RWPE2 (cell line): Measurements from ENCODE around the gene ZNF763.
"Not testable (repeated sequence)": the region's sequence is repeated elsewhere in the genome, so short reads cannot be mapped to it uniquely, and the experiment has no call there.

Source experiments
- ATAC-seq: fragments of 200-7000 bp; cut with Tn5 transposase; 3 replicates; pipeline ENCODE4 v1.9.1; 2021; ENCODE audit warnings: low read depth
- DNase-seq: peaks from one replicate; pipeline ENCODE4 v3.0.0-alpha.2; 2020; ENCODE audit warnings: low spot score
- H3K27ac ChIP-seq: fragments of 450-650 bp; 2 replicates; pipeline ENCODE4 v1.5.1; 2017; ENCODE audit warnings: mild to moderate bottlenecking; ENCODE audit not compliant: poor library complexity, severe bottlenecking
- H3K27me3 ChIP-seq: fragments of 250-450 bp; sonication (Bioruptor Pico); 2 replicates; pipeline ENCODE4 v1.5.1; 2021; ENCODE audit warnings: mild to moderate bottlenecking, moderate library complexity; ENCODE audit not compliant: insufficient read depth, poor library complexity, severe bottlenecking
- H3K36me3 ChIP-seq: fragments of 250-450 bp; sonication (Bioruptor Pico); 2 replicates; pipeline ENCODE4 v1.5.1; 2020; ENCODE audit warnings: low read depth, mild to moderate bottlenecking, moderate library complexity
- H3K4me1 ChIP-seq: fragments of 250-450 bp; sonication (Bioruptor Pico); 2 replicates; pipeline ENCODE4 v1.5.1; 2021; ENCODE audit warnings: mild to moderate bottlenecking, moderate library complexity; ENCODE audit not compliant: insufficient read depth, poor library complexity, severe bottlenecking
- H3K4me3 ChIP-seq: fragments of 250-450 bp; sonication (Bioruptor Pico); 2 replicates; pipeline ENCODE4 v1.5.1; 2021; ENCODE audit warnings: mild to moderate bottlenecking, moderate library complexity; ENCODE audit not compliant: severe bottlenecking
- H3K9me3 ChIP-seq: fragments of 250-450 bp; sonication (Bioruptor Pico); 2 replicates; pipeline ENCODE4 v1.5.1; 2021; ENCODE audit warnings: mild to moderate bottlenecking, moderate library complexity; ENCODE audit not compliant: severe bottlenecking
- TF ChIP-seq, protein P1 (sequence below): fragments of 450-650 bp; IDR thresholded peaks from one replicate; pipeline ENCODE4 v1.5.1; 2017; ENCODE audit warnings: mild to moderate bottlenecking, moderate library complexity; ENCODE audit not compliant: poor library complexity, severe bottlenecking

ZNF763 gene

DNA sequence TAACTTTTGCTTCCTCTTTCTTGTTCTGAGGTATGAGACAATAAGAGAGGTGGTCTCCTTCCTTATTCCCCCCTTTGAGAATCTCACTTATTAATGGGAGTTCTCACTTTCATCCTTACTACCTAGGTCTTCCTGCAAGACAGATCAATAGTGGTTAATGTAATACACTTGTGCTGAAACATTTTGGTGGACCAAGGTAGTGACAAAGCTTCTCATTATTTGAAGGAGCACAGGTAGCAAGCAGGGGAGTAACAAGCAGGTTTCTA is 22.1 kb upstream of the ZNF763 start:
- no peak for DNase-seq
- peaks cover 46% of the 10 kb centered on the region for H3K9me3 ChIP-seq
- H3K36me3 ChIP-seq: peaks cover 59% of the 10 kb centered on the region
- H3K4me1 ChIP-seq: no peaks in the 10 kb centered on the region
- ATAC-seq: no peak
- H3K27me3 ChIP-seq: no peaks in the 10 kb centered on the region
- TF ChIP-seq, protein P1, sequence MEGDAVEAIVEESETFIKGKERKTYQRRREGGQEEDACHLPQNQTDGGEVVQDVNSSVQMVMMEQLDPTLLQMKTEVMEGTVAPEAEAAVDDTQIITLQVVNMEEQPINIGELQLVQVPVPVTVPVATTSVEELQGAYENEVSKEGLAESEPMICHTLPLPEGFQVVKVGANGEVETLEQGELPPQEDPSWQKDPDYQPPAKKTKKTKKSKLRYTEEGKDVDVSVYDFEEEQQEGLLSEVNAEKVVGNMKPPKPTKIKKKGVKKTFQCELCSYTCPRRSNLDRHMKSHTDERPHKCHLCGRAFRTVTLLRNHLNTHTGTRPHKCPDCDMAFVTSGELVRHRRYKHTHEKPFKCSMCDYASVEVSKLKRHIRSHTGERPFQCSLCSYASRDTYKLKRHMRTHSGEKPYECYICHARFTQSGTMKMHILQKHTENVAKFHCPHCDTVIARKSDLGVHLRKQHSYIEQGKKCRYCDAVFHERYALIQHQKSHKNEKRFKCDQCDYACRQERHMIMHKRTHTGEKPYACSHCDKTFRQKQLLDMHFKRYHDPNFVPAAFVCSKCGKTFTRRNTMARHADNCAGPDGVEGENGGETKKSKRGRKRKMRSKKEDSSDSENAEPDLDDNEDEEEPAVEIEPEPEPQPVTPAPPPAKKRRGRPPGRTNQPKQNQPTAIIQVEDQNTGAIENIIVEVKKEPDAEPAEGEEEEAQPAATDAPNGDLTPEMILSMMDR: no peak
- H3K27ac ChIP-seq: no peak overlapping the region
- no peak overlapping the region for H3K4me3 ChIP-seq

DNA sequence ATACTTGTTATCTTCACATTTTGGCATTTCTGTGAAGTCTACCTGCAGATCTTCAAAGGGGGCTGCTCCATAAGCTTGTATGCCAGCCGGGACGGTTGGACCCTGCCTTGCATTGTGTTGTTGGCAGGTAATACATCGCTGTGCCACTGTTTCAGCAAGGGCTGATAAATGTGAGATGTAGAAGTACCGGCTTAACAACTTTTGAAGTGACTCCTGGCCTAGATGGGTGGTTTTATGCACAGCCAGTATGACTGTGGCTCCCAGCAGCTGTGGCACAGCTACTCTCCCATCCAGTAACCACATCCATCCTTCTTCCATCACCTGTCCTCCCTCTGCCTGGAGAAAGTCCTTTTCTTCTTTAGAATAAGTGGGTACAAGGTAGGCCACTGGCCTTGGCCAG is 20.2 kb upstream of the ZNF763 start:
- peaks cover 51% of the 10 kb centered on the region for H3K9me3 ChIP-seq
- H3K36me3 ChIP-seq: peaks cover 71% of the 10 kb centered on the region
- H3K4me3 ChIP-seq: no peak overlapping the region
- DNase-seq (no peak), ATAC-seq (no peak)
- TF ChIP-seq, protein P1: no peak
- no peaks in the 10 kb centered on the region for H3K4me1 ChIP-seq
- H3K27me3 ChIP-seq: no peaks in the 10 kb centered on the region
- H3K27ac ChIP-seq: no peak overlapping the region

GRCh38 chr19:11948646-11949045 is 16.2 kb upstream of the ZNF763 start:
- TF ChIP-seq, protein P1: no peak
- DNase-seq (no peak), ATAC-seq (no peak)
- Histone ChIP-seq H3K36me3 (peaks cover 65% of the 10 kb centered on the region), H3K27me3 (no peaks in the 10 kb centered on the region), H3K9me3 (peaks cover 57% of the 10 kb centered on the region), H3K4me1 (no peaks in the 10 kb centered on the region), H3K4me3 (no peak overlapping the region), H3K27ac (no peak overlapping the region)

GRCh38 chr19:11949201-11949600 is 15.6 kb upstream of the ZNF763 start:
- H3K9me3 ChIP-seq: peaks cover 57% of the 10 kb centered on the region
- ATAC-seq (no peak), DNase-seq (no peak)
- H3K36me3 ChIP-seq: peaks cover 59% of the 10 kb centered on the region
- no peak overlapping the region for H3K27ac ChIP-seq
- H3K4me3 ChIP-seq: no peak overlapping the region
- no peaks in the 10 kb centered on the region for H3K27me3 ChIP-seq
- TF ChIP-seq, protein P1: no peak
- H3K4me1 ChIP-seq: no peaks in the 10 kb centered on the region

DNA sequence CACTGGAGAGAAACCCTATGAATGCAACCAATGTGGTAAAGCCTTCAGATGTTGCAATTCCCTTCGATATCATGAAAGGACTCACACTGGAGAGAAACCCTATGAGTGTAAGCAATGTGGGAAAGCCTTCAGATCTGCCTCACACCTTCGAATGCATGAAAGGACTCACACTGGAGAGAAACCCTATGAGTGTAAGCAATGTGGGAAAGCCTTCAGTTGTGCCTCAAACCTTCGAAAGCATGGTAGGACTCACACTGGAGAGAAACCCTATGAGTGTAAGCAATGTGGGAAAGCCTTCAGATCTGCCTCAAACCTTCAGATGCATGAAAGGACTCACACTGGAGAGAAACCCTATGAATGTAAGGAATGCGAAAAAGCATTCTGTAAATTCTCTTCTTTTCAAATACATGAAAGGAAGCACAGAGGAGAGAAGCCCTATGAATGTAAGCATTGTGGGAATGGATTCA is 15.2 kb upstream of the ZNF763 start:
- H3K4me3 ChIP-seq, DNase-seq, H3K4me1 ChIP-seq, H3K27ac ChIP-seq, ATAC-seq, H3K27me3 ChIP-seq: not testable (repeated sequence)
- peaks cover 55% of the 10 kb centered on the region for H3K9me3 ChIP-seq
- peaks cover 56% of the 10 kb centered on the region for H3K36me3 ChIP-seq
